GM18520 (cell line): ENCODE data around the gene NOS3.

Source experiments
- ATAC-seq: cut with Tn5 transposase; IDR thresholded peaks from one replicate; pipeline ENCODE4 v1.9.1; 2021; ENCODE audit not compliant: unreplicated experiment

Gene NOS3

DNA sequence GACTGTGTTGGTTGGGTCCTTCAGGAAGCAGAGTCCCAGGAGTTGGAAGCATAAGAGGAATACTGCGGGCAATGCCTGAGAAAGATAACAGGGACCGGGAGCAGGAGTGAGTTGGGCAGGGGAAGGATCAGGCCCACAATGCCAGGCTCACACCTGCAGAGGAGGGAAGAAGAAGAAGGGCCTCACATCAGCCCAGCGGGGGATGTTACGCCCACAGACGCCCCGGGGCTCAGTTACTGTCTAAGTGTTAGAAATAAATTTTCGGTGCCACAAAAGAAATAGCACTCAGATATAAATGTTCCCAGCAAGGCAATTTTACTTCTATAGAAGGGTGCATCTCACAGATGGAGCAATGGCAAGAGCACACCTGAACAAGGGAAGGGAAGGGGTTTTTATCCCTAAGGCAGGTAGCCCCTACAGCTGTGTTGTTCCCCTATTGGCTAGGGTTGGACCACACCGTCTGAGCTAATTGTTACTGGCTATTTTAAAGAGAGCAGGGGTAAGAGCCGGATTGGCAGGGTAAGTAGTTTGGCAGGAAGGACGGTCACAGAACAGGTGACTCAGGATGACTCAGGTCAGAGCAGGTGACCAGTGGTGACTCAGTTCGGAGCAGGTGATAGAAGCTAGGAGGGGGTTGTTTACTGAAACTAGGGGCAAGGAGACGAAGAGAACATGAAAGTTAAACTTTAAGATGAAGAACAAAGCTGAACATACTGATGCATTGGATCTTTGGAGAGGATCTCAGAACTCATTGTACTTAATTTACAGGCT is at the start of gene NOS3:
Gene NOS3 (plus strand): TSS at position 602 of the 771 bp plus-strand sequence. CDS start 2,787 bp downstream, outside the sequence.
- no peak for ATAC-seq

- no peak for ATAC-seq
Observed at GRCh38 chr7:150941351-150942000, 49.3 kb upstream of the NOS3 start.

- ATAC-seq, result no peak
Observed at GRCh38 chr7:150942001-150942590, 48.7 kb upstream of the NOS3 start.

GRCh38 chr7:150942591-150943452 is 48.0 kb upstream of the NOS3 start:
- ATAC-seq, result no peak

DNA sequence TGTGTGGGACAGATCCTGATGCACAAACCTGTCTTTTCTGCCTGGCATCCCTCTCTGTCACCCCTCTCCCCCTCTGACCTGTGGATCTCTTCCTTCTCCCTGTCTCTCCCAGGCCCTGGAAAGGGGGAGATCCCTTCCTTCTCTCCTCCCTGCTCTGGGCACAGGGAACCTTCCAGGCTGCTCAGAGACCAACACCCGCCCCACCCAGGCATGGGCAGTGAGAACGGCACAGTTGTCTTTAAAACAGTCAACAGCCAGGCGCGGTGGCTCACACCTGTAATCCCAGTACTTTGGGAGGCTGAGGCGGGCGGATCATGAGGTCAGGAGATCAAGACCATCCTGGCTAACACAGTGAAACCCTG is 47.4 kb upstream of the NOS3 start:
- ATAC-seq, result no peak

- no peak for ATAC-seq
Observed at GRCh38 chr7:150944066-150945042, 46.5 kb upstream of the NOS3 start.

GRCh38 chr7:150945171-150945852 is 45.5 kb upstream of the NOS3 start:
- no peak for ATAC-seq

GRCh38 chr7:150945853-150946420 is 44.9 kb upstream of the NOS3 start:
- ATAC-seq, result no peak

GRCh38 chr7:150946421-150947240 is 44.2 kb upstream of the NOS3 start:
- no peak for ATAC-seq

- ATAC-seq, result no peak
Observed at GRCh38 chr7:150947241-150947745, 43.5 kb upstream of the NOS3 start.

- ATAC-seq, result no peak
Observed at GRCh38 chr7:150947761-150948651, 42.8 kb upstream of the NOS3 start.

DNA sequence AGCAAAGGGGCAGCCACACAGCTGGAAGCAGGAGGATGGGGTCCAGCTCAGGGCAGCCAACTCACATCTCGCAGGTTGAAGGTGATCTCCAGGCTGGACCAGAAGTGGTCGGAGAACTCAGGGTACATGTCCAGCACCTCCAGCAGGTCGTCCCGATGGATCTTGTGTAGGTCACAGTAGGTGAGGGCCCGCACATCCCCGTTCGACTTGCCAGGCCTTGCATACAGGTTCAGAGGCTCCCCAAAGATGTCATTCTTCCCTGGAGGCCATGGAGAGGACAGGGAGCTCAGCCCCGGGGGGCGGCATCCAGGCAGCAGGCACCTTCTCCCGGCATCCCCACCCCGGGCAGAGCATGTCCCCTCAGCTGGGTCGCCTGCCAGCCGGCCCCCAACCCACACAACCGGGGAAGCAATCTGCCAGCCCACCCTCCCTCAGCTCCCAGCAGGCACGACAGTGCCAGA is 42.0 kb upstream of the NOS3 start:
- ATAC-seq, result no peak

- ATAC-seq, result no peak
Observed at GRCh38 chr7:150949564-150949963, 41.3 kb upstream of the NOS3 start.

DNA sequence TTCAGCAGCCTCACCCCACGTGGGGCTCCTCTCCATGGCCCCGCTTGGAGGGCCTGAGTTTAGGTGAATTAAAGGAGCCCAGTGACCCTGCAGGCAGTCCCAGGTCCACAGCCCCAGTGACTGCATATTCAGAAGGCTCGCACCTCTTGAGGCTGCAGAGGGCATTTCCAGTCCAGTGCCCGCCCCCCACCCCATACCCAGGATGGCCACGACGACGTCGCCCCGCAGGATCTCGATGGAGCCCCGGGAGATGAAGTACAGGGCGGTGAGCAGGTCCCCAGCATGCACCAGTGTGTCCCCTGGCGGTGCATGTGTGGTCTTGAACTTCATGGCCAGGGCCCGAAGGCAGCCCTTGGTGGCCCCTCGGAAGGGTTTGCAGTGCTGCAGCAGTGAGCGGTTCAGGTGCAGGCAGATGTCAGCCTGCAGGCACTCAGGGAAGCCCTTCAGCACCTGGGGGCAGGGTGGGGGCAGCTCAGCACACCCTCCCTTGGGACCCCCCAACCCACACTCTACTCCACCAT is 40.8 kb upstream of the NOS3 start:
- ATAC-seq, result no peak

GRCh38 chr7:150950496-150951180 is 40.2 kb upstream of the NOS3 start:
- ATAC-seq, result no peak

DNA sequence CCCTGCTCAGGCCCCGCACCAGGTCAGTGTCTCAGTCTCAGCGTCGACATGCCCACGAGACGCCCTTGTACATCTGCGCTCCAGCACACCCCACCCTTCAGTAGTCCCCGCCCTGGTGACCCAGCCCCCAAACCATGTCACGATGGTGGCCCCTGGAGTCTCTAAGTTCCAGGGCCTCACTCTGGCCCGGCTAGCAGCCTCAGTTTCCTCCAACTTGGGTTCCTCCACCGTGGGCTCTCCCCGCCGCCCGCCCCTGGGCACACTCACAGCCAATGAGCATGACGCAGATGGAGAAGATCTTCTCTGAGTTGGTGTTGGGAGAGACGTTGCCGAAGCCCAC is 39.7 kb upstream of the NOS3 start:
- ATAC-seq, result no peak
